DMS53 (cell line): ENCODE results near the gene YARS1.

Experiments
- DNase-seq: peaks from one replicate; lab custom pipeline; 2025; lab: John Stamatoyannopoulos, UW

YARS1 gene

GRCh38 chr1:32742199-32742947, 74.8 kb downstream of the YARS1 start:
- peak; percentile 62 for DNase-seq

- DNase-seq = peak; percentile 64
Observed at GRCh38 chr1:32741413-32742198, 75.6 kb downstream of the YARS1 start.

DNA sequence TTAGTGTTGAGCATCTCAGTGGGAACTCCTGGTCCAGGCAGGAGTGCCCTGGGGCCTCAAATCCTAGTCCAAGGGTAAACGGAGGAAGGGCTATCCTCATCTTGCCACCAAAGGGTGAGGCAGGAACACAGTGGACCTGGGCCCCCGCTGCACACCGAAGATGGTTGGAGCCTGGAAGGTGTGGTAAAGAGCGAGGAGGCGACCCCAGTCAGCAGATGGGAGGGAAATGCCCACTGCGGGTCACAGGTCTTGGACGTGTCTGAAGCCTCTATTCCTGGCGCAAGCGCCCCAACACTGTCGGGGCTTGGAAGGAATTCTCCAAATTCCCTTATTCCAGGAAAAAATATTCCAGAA, 76.1 kb downstream of the YARS1 start:
- peak; percentile 31 for DNase-seq

GRCh38 chr1:32736812-32737791, 80.1 kb downstream of the YARS1 start:
- DNase-seq = peak; percentile 51

DNA sequence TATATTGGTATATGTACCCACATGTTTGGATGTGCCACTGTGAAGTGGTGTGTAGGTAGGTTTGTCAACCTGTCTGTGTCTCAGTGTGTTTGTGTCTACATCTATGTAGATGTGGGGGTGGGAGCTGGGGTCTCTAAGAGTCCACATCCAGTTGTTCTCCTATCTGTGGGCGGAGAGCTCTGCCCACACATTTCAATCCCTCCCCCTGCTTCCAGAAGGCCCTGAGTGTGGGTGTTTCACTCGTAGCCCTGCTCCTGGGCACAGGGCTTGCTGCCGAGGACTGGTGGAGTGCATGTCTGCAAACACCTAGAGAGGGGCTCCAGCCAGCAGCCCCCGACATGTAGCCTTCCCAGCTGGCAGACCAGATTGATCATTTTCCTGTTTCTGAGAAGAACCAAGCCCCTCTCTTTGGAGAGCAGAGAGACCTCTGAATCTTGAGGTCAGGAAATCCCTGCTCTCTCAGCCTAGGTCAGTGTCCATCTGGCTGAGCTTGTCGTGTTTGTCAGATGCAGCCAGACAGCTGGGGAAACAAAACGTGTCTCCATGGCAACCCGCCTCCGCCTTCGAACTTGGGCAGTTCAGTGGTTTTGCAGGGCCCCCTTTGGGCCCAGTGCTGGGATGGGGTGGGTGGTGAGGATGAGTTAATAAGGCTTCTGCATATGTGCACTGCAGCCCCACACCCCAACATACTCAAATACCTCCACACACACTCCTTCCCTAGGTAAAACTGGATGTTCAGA, 83.4 kb downstream of the YARS1 start:
- DNase-seq = peak; percentile 93

DNA sequence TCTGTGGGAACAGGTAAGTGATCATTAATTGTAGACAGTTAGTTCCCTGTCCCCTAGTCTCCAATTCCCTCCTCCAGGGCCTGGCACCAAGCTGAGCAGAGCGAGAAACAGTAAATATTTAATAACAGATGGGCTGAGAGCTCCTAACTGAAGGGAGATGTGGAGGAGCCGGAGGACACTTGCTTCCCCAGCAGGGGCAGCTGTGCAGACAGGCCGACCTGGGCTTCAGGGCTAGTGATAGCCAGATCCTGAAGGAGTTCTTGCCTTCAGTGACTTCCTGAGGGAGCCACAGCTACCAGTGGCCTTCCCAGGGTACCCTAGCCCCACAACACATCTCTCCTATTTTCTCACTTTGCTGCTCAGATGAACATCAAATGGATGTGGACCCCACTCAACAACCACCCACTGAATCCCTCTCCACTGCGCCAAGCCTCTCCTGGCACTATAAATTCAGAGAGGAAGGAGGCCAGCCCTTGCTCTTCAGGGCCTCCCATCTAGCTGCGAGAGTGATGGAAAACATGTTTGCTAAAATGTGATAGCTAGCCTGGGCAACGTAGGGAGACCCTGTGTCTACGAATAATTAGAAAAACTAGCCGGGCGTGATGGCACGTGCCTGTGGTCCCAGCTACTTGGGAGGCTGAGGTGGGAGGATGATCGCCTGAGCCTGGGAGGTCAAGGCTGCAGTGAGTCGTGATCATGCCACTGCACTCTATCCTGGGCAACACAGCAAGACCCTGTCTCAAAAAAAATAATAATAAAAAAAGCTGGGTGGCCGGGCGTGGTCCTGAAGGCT, 87.7 kb downstream of the YARS1 start:
- peak; percentile 57 for DNase-seq

DNA sequence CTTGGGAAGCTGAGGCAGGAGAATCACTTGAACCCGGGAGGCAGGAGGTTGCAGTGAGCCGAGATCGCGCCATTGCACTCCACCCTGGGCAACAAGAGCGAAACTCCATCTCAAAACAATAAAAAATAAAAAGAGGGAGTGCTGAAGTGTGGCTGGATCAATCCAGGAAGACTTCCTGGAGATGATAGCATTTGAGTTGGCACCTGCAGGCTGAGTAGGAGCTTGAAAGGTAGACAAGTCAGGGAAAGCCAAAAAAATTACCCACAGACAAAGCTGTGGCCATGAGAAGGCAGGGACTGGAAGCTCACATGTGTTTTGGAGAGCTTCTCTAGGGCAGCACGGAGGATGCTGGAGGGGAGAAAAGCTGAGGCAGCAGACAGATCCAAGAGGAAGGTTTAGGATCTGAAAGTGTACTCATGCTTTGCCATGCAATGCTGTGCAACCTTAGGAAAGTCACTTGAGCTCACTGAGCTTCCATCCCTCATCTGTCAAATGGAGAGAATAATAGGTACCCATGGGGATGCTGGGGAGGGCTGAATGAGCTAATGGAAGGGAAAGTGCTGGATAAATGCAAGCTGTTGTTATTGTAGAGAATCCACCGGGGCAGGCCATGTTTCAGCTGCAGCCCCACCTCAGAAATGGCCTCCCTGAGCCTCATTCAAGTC, 88.6 kb downstream of the YARS1 start:
- DNase-seq = no peak

DNA sequence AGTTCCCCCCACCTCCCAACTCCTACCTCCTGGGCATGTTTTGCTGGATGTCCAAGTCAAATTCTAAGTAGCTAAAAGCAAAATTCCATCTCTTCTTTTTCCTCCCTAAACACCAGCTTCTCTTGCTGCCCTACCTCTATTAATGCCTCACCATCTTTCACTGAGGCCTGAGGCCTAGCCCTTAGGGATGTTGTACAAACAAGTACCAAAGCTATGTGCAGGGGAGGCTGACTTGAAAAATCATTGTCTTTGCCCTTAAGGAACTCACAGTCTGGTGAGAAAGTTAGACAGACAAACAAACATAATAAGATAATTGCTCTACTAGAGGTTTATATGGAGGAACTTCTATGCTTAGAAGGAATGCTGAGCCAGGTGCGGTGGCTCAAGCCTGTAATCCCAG, 89.3 kb downstream of the YARS1 start:
- no peak for DNase-seq

GRCh38 chr1:32725615-32725982, 91.6 kb downstream of the YARS1 start:
- DNase-seq = no peak
